SU-DHL-6 (cell line): ENCODE data around the gene TMEM131L.

Experiments
- EZH2phosphoT487 ChIP-seq: fragments of 200-600 bp; sonication (generic), shearing (Covaris generic); conservative IDR thresholded peaks from 2 replicates; pipeline ENCODE4 v1.6.1; 2018; ENCODE audit warnings: mild to moderate bottlenecking, antibody characterized with exemption, low read length, moderate library complexity, mixed read lengths
- TF ChIP-seq, protein P1 (sequence below): fragments of 200-600 bp; sonication (generic); IDR thresholded peaks from one replicate; pipeline ENCODE4 v1.5.1; 2017; ENCODE audit warnings: antibody characterized with exemption, mild to moderate bottlenecking, low read length, moderate library complexity; ENCODE audit not compliant: insufficient read depth, poor library complexity, severe bottlenecking

DNA sequence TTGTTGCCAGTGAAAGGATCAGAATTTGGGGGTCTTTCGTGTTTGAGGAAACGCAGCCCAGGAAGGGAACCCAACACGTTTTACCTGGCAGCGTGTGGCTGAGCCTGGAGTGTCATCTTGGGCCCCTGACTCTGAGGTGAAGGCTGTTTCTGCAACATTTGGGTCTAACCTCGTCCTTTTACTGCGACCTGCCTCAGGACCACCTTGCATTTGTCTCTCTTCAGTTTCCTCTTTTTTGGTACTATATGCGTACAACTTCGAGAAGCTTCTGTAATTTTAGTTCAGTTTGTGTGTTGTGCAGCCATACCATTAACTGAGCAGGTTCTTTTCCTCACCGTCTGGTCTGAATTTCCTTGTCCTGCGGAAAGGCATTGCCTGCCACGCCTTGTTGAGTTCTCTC is 61.5 kb downstream of the TMEM131L start:
- TF ChIP-seq, protein P1, sequence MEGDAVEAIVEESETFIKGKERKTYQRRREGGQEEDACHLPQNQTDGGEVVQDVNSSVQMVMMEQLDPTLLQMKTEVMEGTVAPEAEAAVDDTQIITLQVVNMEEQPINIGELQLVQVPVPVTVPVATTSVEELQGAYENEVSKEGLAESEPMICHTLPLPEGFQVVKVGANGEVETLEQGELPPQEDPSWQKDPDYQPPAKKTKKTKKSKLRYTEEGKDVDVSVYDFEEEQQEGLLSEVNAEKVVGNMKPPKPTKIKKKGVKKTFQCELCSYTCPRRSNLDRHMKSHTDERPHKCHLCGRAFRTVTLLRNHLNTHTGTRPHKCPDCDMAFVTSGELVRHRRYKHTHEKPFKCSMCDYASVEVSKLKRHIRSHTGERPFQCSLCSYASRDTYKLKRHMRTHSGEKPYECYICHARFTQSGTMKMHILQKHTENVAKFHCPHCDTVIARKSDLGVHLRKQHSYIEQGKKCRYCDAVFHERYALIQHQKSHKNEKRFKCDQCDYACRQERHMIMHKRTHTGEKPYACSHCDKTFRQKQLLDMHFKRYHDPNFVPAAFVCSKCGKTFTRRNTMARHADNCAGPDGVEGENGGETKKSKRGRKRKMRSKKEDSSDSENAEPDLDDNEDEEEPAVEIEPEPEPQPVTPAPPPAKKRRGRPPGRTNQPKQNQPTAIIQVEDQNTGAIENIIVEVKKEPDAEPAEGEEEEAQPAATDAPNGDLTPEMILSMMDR, result no peak
- TF ChIP-seq EZH2phosphoT487, result no peak
